ENCODE measurements around the gene IFRD2. TPM values are rescaled to one million over a fixed set of nuclear protein-coding genes. Genes with fewer than 3 reads are reported as not detected.
A peak's percentile ranks its signal among the peaks of the same experiment; 100 is the strongest.

The IFRD2 gene
- total RNA-seq, 1 donor from 2014 or later = 177 TPM

- no peak overlapping the region for H3K4me3 ChIP-seq (ENCODE audit: low read depth, low read length)
- no peak for DNase-seq (ENCODE audit: low read depth)
Measured at GRCh38 chr3:50293079-50293801, 1.0 kb upstream of the IFRD2 start.

GRCh38 chr3:50290161-50290641, 2.0 kb downstream of the IFRD2 start:
- FAIRE-seq (no peak), DNase-seq (ENCODE audit: low read depth) (no peak)
- no peak for TF ChIP-seq CTCF (IDR thresholded peaks at IDR 0.05; ENCODE audit: insufficient read depth, low read length, severe bottlenecking)
- no peak overlapping the region for H3K4me3 ChIP-seq (ENCODE audit: low read depth, low read length)
- no peaks in the 10 kb centered on the region for H3K27me3 ChIP-seq (ENCODE audit: control insufficient read depth, insufficient read depth, low read length)
- peaks cover 34% of the 10 kb centered on the region for H3K36me3 ChIP-seq (ENCODE audit: control insufficient read depth, insufficient read depth, low read length)

More at GRCh38 chr3:50293079-50293801, 1.0 kb upstream of the IFRD2 start:
- no peaks in the 10 kb centered on the region for H3K27me3 ChIP-seq (ENCODE audit: control insufficient read depth, insufficient read depth, low read length)
- TF ChIP-seq CTCF (IDR thresholded peaks at IDR 0.05; ENCODE audit: insufficient read depth, low read length, severe bottlenecking) = no peak
- H3K36me3 ChIP-seq (ENCODE audit: control insufficient read depth, insufficient read depth, low read length) = peaks cover 25% of the 10 kb centered on the region
- FAIRE-seq = peak; percentile 18

- no peak overlapping the region for H3K4me3 ChIP-seq (ENCODE audit: low read depth, low read length)
- DNase-seq (ENCODE audit: low read depth) (no peak), FAIRE-seq (no peak)
- no peak for TF ChIP-seq CTCF (IDR thresholded peaks at IDR 0.05; ENCODE audit: insufficient read depth, low read length, severe bottlenecking)
- H3K36me3 ChIP-seq (ENCODE audit: control insufficient read depth, insufficient read depth, low read length) = peaks cover 34% of the 10 kb centered on the region
- H3K27me3 ChIP-seq (ENCODE audit: control insufficient read depth, insufficient read depth, low read length) = no peaks in the 10 kb centered on the region
Measured at GRCh38 chr3:50289130-50289529, 3.1 kb downstream of the IFRD2 start.

GRCh38 chr3:50288387-50289007, 3.7 kb downstream of the IFRD2 start:
- H3K36me3 ChIP-seq (ENCODE audit: control insufficient read depth, insufficient read depth, low read length) = peaks cover 34% of the 10 kb centered on the region
- no peak overlapping the region for H3K4me3 ChIP-seq (ENCODE audit: low read depth, low read length)
- FAIRE-seq (no peak), DNase-seq (ENCODE audit: low read depth) (no peak)
- H3K27me3 ChIP-seq (ENCODE audit: control insufficient read depth, insufficient read depth, low read length) = no peaks in the 10 kb centered on the region
- TF ChIP-seq CTCF (IDR thresholded peaks at IDR 0.05; ENCODE audit: insufficient read depth, low read length, severe bottlenecking) = no peak

GRCh38 chr3:50287262-50287661, 5.0 kb downstream of the IFRD2 start:
- H3K4me3 ChIP-seq (ENCODE audit: low read depth, low read length) = no peak overlapping the region
- FAIRE-seq = no peak
- H3K27me3 ChIP-seq (ENCODE audit: control insufficient read depth, insufficient read depth, low read length) = no peaks in the 10 kb centered on the region
- peaks cover 34% of the 10 kb centered on the region for H3K36me3 ChIP-seq (ENCODE audit: control insufficient read depth, insufficient read depth, low read length)
- TF ChIP-seq CTCF (IDR thresholded peaks at IDR 0.05; ENCODE audit: insufficient read depth, low read length, severe bottlenecking) = no peak
- no peak for DNase-seq (ENCODE audit: low read depth)
